Progenitor cell of endocrine pancreas (in vitro differentiated cells): ENCODE measurements around the gene KRCC1. TPM values are rescaled to one million over a fixed set of nuclear protein-coding genes. Genes with fewer than 3 reads are reported as not detected.
"Not testable (repeated sequence)": the region's sequence is repeated elsewhere in the genome, so short reads cannot be mapped to it uniquely, and the experiment has no call there.

Experiments used
- DNase-seq: peaks from one replicate; pipeline ENCODE4 v3.0.0; 2021; ENCODE audit warnings: low spot score; ENCODE audit not compliant: unreplicated experiment
- H3K27ac Mint-ChIP-seq: 2 replicates; pipeline ENCODE4 v1.8.0; 2021; ENCODE audit warnings: mild to moderate bottlenecking, moderate library complexity, mixed read lengths
- H3K27me3 Mint-ChIP-seq: 2 replicates; pipeline ENCODE4 v1.8.0; 2021; ENCODE audit warnings: mixed read lengths
- H3K36me3 Mint-ChIP-seq: 2 replicates; pipeline ENCODE4 v1.8.0; 2022; ENCODE audit warnings: mixed read lengths; ENCODE audit not compliant: insufficient read depth
- H3K4me1 Mint-ChIP-seq: 2 replicates; pipeline ENCODE4 v1.8.0; 2021; ENCODE audit warnings: low read depth, mixed read lengths
- H3K4me3 Mint-ChIP-seq: 2 replicates; pipeline ENCODE4 v1.8.0; 2021; ENCODE audit warnings: low read depth, mild to moderate bottlenecking, moderate library complexity, mixed read lengths
- H3K9me3 Mint-ChIP-seq: 2 replicates; pipeline ENCODE4 v1.8.0; 2021; ENCODE audit warnings: low read depth, mixed read lengths
- CTCF ChIP-seq: fragments of 200-600 bp; sonication (generic); IDR thresholded peaks from one replicate; pipeline ENCODE4 v1.5.0; 2021; ENCODE audit warnings: antibody characterized with exemption, mild to moderate bottlenecking; ENCODE audit not compliant: unreplicated experiment
- total RNA-seq: library from RNA; stranded (reverse); gene quantifications from 2 replicates; pipeline ENCODE4 v1.2.1, GENCODE V29; 2021

Gene KRCC1
- total RNA-seq, 1 donor from 2014 or later: 16.2 TPM

DNA sequence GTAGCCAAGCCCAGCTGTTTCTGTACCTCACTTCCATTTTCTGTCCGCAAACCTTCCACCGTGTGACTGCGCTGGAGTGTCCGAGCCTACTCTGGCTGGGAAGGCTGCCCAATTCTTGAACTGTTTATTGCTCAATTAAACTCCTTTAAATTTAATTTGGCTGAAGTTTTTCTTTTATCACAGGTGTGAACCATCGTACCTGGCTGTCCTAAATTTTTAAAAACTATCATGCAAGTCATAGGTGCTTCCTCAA, 33.0 kb downstream of the KRCC1 start:
- H3K27ac Mint-ChIP-seq: no peak overlapping the region
- H3K4me3 Mint-ChIP-seq: no peak overlapping the region
- peaks cover 4% of the 10 kb centered on the region for H3K36me3 Mint-ChIP-seq
- H3K27me3 Mint-ChIP-seq: peaks cover 3% of the 10 kb centered on the region
- H3K4me1 Mint-ChIP-seq: peaks cover 10% of the 10 kb centered on the region
- no peaks in the 10 kb centered on the region for H3K9me3 Mint-ChIP-seq
- no peak for TF ChIP-seq CTCF
- DNase-seq: no peak

- Mint-ChIP-seq H3K27me3 (peaks cover 5% of the 10 kb centered on the region), H3K36me3 (peaks cover 3% of the 10 kb centered on the region), H3K27ac (no peak overlapping the region), H3K4me1 (peaks cover 10% of the 10 kb centered on the region), H3K9me3 (no peaks in the 10 kb centered on the region), H3K4me3 (no peak overlapping the region)
- no peak for TF ChIP-seq CTCF
- no peak for DNase-seq
Measured at GRCh38 chr2:88019985-88020384, 35.6 kb downstream of the KRCC1 start.

- Mint-ChIP-seq H3K4me1 (peaks cover 8% of the 10 kb centered on the region), H3K9me3 (no peaks in the 10 kb centered on the region), H3K4me3 (no peak overlapping the region), H3K27ac (peak overlapping the region; percentile 59), H3K36me3 (peaks cover 3% of the 10 kb centered on the region), H3K27me3 (peaks cover 5% of the 10 kb centered on the region)
- TF ChIP-seq CTCF: no peak
- DNase-seq: no peak
Measured at GRCh38 chr2:88018909-88019308, 36.7 kb downstream of the KRCC1 start.

GRCh38 chr2:88018077-88018805, 37.3 kb downstream of the KRCC1 start:
- H3K27me3 Mint-ChIP-seq, H3K36me3 Mint-ChIP-seq, H3K27ac Mint-ChIP-seq, H3K4me1 Mint-ChIP-seq, DNase-seq, H3K9me3 Mint-ChIP-seq: not testable (repeated sequence)
- peak overlapping the region; percentile 95 for H3K4me3 Mint-ChIP-seq

GRCh38 chr2:88017780-88018038, 37.9 kb downstream of the KRCC1 start:
- peak overlapping the region; percentile 95 for H3K4me3 Mint-ChIP-seq
- H3K9me3 Mint-ChIP-seq, H3K4me1 Mint-ChIP-seq, H3K36me3 Mint-ChIP-seq, H3K27me3 Mint-ChIP-seq, DNase-seq: not testable (repeated sequence)
- H3K27ac Mint-ChIP-seq: peak overlapping the region; percentile 100

DNA sequence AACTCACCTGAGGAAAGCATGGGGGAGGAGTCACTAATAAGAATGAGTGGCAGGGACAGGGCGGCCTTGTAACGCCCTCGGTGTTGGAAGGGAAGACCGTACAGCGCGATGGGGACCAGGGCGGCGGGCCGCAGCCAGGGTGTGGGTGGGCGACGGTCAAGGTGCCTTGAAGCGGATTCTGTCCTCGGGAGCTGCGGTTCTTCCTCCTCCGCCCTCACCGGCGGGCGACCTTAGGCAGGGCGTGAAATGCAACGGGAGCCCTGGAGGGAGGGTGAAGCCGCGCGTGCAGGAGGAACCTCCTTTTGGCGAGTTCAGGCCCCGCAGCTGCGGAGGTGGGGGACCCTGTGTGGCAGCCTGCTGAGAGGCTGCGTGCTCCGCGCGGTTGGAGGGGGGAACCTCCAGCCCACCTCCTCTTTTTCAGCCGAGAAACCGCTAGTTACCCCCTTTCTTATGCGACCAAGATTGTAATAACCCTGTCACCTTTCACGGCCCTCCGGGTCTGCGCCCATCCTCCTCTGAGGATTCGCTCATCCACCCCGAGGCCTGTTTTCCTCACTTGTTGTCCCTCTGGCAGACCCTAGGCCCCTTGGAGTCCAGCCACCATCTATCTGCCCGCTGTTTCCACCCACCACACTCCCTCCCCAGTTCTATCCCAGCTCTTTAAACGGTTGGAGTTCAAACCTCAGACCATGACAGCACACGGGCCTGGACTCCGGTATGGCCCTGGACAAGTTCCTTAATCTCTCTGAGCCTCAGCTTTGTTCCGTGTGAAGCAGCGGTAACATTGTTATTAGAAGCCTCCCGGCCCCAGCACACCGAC, 38.4 kb downstream of the KRCC1 start:
- H3K4me1 Mint-ChIP-seq: peaks cover 8% of the 10 kb centered on the region
- H3K27me3 Mint-ChIP-seq: peaks cover 5% of the 10 kb centered on the region
- peak overlapping the region; percentile 95 for H3K4me3 Mint-ChIP-seq
- H3K9me3 Mint-ChIP-seq: no peaks in the 10 kb centered on the region
- DNase-seq: peak; percentile 33
- peak overlapping the region; percentile 100 for H3K27ac Mint-ChIP-seq
- TF ChIP-seq CTCF: peak; percentile 6
- H3K36me3 Mint-ChIP-seq: no peaks in the 10 kb centered on the region
